Panc1 (cell line): ENCODE results near the gene MCCC2. TPM values are rescaled to one million over a fixed set of nuclear protein-coding genes. Genes with fewer than 3 reads are reported as not detected.

Experiments
- ATAC-seq: fragments of 200-7000 bp; cut with Tn5 transposase; 2 replicates; pipeline ENCODE4 v1.9.1; 2020; ENCODE audit warnings: mild to moderate bottlenecking, moderate library complexity
- BruUV-seq: library from RNA; stranded (reverse); fragments of 400-500 nt; replicated peaks from 2 replicates; lab custom pipeline; 2021; lab: Mats Ljungman, UMichigan
- CTCF ChIA-PET: fragments of 300-600 bp; sonication (Branson Sonifier 250); formaldehyde crosslinking; loops from one replicate; lab custom pipeline; 2022; ENCODE audit warnings: antibody characterized with exemption; lab: Charles Lee
- POLR2A ChIA-PET: fragments of 300-600 bp; sonication (Branson Sonifier 250); formaldehyde crosslinking; loops from one replicate; lab custom pipeline; 2022; ENCODE audit warnings: antibody characterized with exemption; lab: Charles Lee
- DNase-seq: peaks from one replicate; pipeline ENCODE4 v3.0.0-alpha.2; 2010; ENCODE audit warnings: low read depth, low spot score
- H3K27ac ChIP-seq: 2 replicates; pipeline ENCODE4 v1.5.1; 2011; ENCODE audit warnings: mild to moderate bottlenecking, low read length, inconsistent platforms
- H3K27me3 ChIP-seq: fragments of 200-500 bp; sonication (Bioruptor generic); 2 replicates; pipeline ENCODE4 v1.6.0; 2014; ENCODE audit warnings: low read length, inconsistent platforms; ENCODE audit not compliant: control insufficient read depth, insufficient read depth
- H3K36me3 ChIP-seq: fragments of 200-500 bp; sonication (Bioruptor generic); 2 replicates; pipeline ENCODE4 v1.5.1; 2014; ENCODE audit warnings: inconsistent platforms, mild to moderate bottlenecking, low read length, moderate library complexity; ENCODE audit not compliant: control insufficient read depth, insufficient read depth
- H3K4me1 ChIP-seq: 2 replicates; pipeline ENCODE4 v1.5.1; 2011; ENCODE audit warnings: inconsistent platforms, mild to moderate bottlenecking, low read length, moderate library complexity; ENCODE audit not compliant: control insufficient read depth, insufficient read depth
- H3K4me3 ChIP-seq, 2 experiments: 2 replicates each; pipeline ENCODE4 v1.5.1; 2011 to 2012; ENCODE audit warnings: low read depth in 2 of 2, low read length in 2 of 2, mild to moderate bottlenecking in 2 of 2, inconsistent platforms in 1 of 2, moderate library complexity in 1 of 2
- H3K9me3 ChIP-seq: fragments of 200-500 bp; sonication (Bioruptor generic); 2 replicates; pipeline ENCODE4 v1.5.1; 2014; ENCODE audit warnings: low read depth, mild to moderate bottlenecking, inconsistent platforms, low read length, moderate library complexity; ENCODE audit not compliant: control insufficient read depth, insufficient read depth
- POLR2AphosphoS5 ChIP-seq: IDR thresholded peaks from 2 replicates; pipeline ENCODE4 v1.6.1; 2012; ENCODE audit warnings: mild to moderate bottlenecking, low read depth, low read length, moderate library complexity
- SIN3A ChIP-seq: IDR thresholded peaks from 2 replicates; pipeline ENCODE4 v1.6.1; 2012; ENCODE audit warnings: low read depth, mild to moderate bottlenecking, low read length, moderate library complexity, borderline replicate concordance; ENCODE audit not compliant: insufficient read depth
- TCF7L2 ChIP-seq: IDR thresholded peaks from 2 replicates; pipeline ENCODE4 v1.6.1; 2011; ENCODE audit warnings: mild to moderate bottlenecking, low read depth, low read length, inconsistent platforms
- in situ Hi-C: cut with HindIII; loops from 2 replicates; pipeline ENCODE4 v1.10.0; 2016; ENCODE audit warnings: low sequenced_read_pairs, low pct_unique_long_range_greater_than_20kb
- intact Hi-C: fragments of 100-400 bp; cut with micrococcal nuclease; formaldehyde crosslinking; loops from one replicate; pipeline ENCODE4 v1.10.0; 2022; ENCODE audit not compliant: unreplicated experiment
- total RNA-seq: library from RNA; stranded (reverse); gene quantifications from one replicate; pipeline ENCODE4 v1.2.1, GENCODE V29; 2021; ENCODE audit not compliant: unreplicated experiment
- TF ChIP-seq, protein P1 (sequence below), 2 experiments: IDR thresholded peaks; 2 replicates each; pipeline ENCODE4 v1.6.1; 2011 to 2012; ENCODE audit warnings: low read depth in 2 of 2, control low read depth in 1 of 2, low read length in 1 of 2, mild to moderate bottlenecking in 1 of 2, moderate library complexity in 1 of 2; ENCODE audit not compliant: insufficient read depth in 1 of 2
- TF ChIP-seq, protein P2 (sequence below): fragments of 450-650 bp; IDR thresholded peaks from 2 replicates; pipeline ENCODE4 v1.5.1; 2017; ENCODE audit warnings: mild to moderate bottlenecking

Gene MCCC2
- total RNA-seq, 1 experiment from 2014 or later: 74.1 TPM

DNA sequence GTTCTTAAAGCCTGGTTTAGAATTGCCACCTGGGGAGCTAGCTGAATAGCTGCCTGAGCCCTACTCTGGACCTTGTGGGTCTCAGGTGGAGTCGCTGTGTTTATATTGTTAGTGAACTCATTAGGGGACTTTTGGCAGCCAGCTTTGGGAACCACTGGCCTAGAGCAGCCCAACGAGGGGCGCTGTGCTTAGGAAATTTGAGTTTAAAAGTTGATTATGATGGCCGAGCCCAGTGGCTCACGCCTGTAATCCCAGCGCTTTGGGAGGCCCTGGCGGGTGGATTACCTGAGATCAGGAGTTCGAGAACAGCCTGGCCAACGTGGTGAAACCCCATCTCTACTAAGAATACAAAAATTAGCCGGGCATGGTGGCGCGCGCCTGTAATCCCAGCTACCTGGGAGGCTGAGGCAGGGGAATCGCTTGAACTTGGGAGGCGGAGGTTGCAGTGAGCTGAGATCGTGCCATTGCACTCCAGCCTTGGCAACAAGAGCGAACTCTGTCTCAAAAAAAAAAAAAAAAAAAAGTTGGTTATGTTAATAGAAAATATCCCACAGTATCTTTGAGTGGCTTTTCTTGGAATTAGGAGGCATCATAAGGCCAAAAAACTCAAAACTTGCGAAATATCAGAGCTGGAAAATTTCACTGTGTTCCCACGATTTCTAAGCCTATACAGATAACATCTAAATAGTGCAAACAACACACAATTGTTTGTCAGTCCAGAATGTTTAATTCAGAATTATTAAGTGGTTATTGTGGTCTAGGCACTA, 809 bp downstream of the MCCC2 start:
- no peaks in the 10 kb centered on the region for H3K36me3 ChIP-seq
- in situ Hi-C loops: no loop called here
- peak overlapping the region; percentile 71 to 79 for H3K4me3 ChIP-seq
- H3K27me3 ChIP-seq: no peaks in the 10 kb centered on the region
- intact Hi-C loops: no loop called here
- H3K27ac ChIP-seq: peak overlapping the region; percentile 90
- no peak for DNase-seq
- H3K9me3 ChIP-seq: no peaks in the 10 kb centered on the region
- BruUV-seq: no TSS peak
- TF ChIP-seq TCF7L2: no peak
- TF ChIP-seq, protein P1, sequence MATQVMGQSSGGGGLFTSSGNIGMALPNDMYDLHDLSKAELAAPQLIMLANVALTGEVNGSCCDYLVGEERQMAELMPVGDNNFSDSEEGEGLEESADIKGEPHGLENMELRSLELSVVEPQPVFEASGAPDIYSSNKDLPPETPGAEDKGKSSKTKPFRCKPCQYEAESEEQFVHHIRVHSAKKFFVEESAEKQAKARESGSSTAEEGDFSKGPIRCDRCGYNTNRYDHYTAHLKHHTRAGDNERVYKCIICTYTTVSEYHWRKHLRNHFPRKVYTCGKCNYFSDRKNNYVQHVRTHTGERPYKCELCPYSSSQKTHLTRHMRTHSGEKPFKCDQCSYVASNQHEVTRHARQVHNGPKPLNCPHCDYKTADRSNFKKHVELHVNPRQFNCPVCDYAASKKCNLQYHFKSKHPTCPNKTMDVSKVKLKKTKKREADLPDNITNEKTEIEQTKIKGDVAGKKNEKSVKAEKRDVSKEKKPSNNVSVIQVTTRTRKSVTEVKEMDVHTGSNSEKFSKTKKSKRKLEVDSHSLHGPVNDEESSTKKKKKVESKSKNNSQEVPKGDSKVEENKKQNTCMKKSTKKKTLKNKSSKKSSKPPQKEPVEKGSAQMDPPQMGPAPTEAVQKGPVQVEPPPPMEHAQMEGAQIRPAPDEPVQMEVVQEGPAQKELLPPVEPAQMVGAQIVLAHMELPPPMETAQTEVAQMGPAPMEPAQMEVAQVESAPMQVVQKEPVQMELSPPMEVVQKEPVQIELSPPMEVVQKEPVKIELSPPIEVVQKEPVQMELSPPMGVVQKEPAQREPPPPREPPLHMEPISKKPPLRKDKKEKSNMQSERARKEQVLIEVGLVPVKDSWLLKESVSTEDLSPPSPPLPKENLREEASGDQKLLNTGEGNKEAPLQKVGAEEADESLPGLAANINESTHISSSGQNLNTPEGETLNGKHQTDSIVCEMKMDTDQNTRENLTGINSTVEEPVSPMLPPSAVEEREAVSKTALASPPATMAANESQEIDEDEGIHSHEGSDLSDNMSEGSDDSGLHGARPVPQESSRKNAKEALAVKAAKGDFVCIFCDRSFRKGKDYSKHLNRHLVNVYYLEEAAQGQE (IDR thresholded peaks at IDR 0.05; ENCODE audit: insufficient read depth in 1 of 2, low read depth in 2 of 2, low read length in 1 of 2): no peak
- ChIA-PET CTCF (interaction anchor here (1.0 kb wide), 1 partner anchor 13 kb away, joined by 5 read pairs; no protein-coding TSS in a partner anchor), POLR2A (interaction anchor here (0.5 to 0.6 kb wide), 2 partner anchors 58 to 92 kb away, joined by 5 to 8 read pairs; no protein-coding TSS in a partner anchor)
- H3K4me1 ChIP-seq: peaks cover 12% of the 10 kb centered on the region; the same call in 1 of the 2 replicates
- ATAC-seq: peak; percentile 2; the same call in 1 of the 2 replicates

DNA sequence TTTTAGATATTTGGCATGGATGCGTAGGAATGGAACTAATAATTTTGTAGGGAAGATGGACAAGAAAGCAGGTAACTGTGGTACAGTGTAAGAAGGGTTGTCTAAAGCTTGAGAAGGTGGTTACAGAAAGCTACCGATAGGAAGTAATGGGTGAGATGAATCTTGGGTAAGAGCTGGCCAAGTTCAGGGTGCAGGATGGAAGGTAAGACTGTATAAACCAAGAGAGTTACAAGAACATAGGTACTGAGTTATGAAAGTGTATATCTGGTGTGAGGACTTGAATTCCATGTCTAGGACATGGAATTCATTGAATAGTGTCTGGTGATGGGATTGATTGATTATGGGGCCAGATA, 1.4 kb downstream of the MCCC2 start:
- BruUV-seq: TSS peak; percentile 82
- ATAC-seq (no peak), DNase-seq (no peak)
- POLR2A ChIA-PET: no interaction called here
- TF ChIP-seq, protein P2, sequence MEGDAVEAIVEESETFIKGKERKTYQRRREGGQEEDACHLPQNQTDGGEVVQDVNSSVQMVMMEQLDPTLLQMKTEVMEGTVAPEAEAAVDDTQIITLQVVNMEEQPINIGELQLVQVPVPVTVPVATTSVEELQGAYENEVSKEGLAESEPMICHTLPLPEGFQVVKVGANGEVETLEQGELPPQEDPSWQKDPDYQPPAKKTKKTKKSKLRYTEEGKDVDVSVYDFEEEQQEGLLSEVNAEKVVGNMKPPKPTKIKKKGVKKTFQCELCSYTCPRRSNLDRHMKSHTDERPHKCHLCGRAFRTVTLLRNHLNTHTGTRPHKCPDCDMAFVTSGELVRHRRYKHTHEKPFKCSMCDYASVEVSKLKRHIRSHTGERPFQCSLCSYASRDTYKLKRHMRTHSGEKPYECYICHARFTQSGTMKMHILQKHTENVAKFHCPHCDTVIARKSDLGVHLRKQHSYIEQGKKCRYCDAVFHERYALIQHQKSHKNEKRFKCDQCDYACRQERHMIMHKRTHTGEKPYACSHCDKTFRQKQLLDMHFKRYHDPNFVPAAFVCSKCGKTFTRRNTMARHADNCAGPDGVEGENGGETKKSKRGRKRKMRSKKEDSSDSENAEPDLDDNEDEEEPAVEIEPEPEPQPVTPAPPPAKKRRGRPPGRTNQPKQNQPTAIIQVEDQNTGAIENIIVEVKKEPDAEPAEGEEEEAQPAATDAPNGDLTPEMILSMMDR: no peak
- no peak for TF ChIP-seq POLR2AphosphoS5
- TF ChIP-seq, protein P1 (IDR thresholded peaks at IDR 0.05; ENCODE audit: insufficient read depth in 1 of 2, low read depth in 2 of 2, low read length in 1 of 2): no peak
- no peak for TF ChIP-seq TCF7L2
- TF ChIP-seq SIN3A: no peak
- H3K9me3 ChIP-seq: no peaks in the 10 kb centered on the region
- CTCF ChIA-PET: no interaction called here
- H3K36me3 ChIP-seq: no peaks in the 10 kb centered on the region
- peak overlapping the region in 1 of 2 experiments; percentile 79; a peak in 1 of 4 replicates for H3K4me3 ChIP-seq
- in situ Hi-C loops (no loop called here), intact Hi-C loops (no loop called here)
- H3K27ac ChIP-seq: no peak overlapping the region
- no peaks in the 10 kb centered on the region for H3K27me3 ChIP-seq
- H3K4me1 ChIP-seq: peaks cover 12% of the 10 kb centered on the region; the same call in 1 of the 2 replicates
